B cell (primary cell): Measurements from ENCODE around the gene PPP2R2D. TPM values are rescaled to one million over a fixed set of nuclear protein-coding genes. Genes with fewer than 3 reads are reported as not detected.

ENCODE experiments used
- ATAC-seq: fragments of 200-7000 bp; cut with Tn5 transposase; one replicate; pipeline ENCODE4 v1.10.0; 2021; ENCODE audit warnings: low read depth, mild to moderate bottlenecking, moderate number of reproducible peaks, moderate library complexity
- CTCF ChIA-PET: fragments of 350-600 bp; sonication (Branson Sonifier 250); formaldehyde crosslinking; loops from one replicate; lab custom pipeline; 2021; ENCODE audit warnings: antibody characterized with exemption, inconsistent platforms; lab: Charles Lee
- POLR2A ChIA-PET: fragments of 350-600 bp; sonication (Branson Sonifier 250); formaldehyde crosslinking; loops from one replicate; lab custom pipeline; 2021; ENCODE audit warnings: antibody characterized with exemption; lab: Charles Lee
- DNase-seq: peaks from one replicate; pipeline ENCODE4 v3.0.0; 2013
- H2AFZ ChIP-seq: 2 replicates; pipeline ENCODE4 v1.6.1; 2012; ENCODE audit warnings: mild to moderate bottlenecking, low read depth, low read length; ENCODE audit not compliant: insufficient read depth, poor library complexity, severe bottlenecking
- H3K27ac ChIP-seq, 2 donors: 1 replicate in 1 of 2; 2 replicates in 1 of 2; pipeline ENCODE4 v1.5.1; 2012 to 2013; ENCODE audit warnings: low read length in 2 of 2, mild to moderate bottlenecking in 2 of 2, moderate library complexity in 1 of 2
- H3K27me3 ChIP-seq, 4 experiments: fragments of 200-600 bp in 1 of 4; sonication (generic) in 1 of 4; replicated peaks in 1 of 4; 1 replicate in 2 of 4; 2 replicates in 2 of 4; pipeline versions ENCODE4 v1.6.1 to v1.7.0; 2013 to 2016; ENCODE audit warnings: low read length in 3 of 4, mild to moderate bottlenecking in 2 of 4, mixed read lengths in 1 of 4, moderate library complexity in 1 of 4; ENCODE audit not compliant: insufficient read depth in 4 of 4, control insufficient read depth in 3 of 4; ENCODE audit errors: control extremely low read depth in 1 of 4
- H3K36me3 ChIP-seq, 2 experiments: replicated peaks in 1 of 2; 1 replicate in 1 of 2; 2 replicates in 1 of 2; pipeline versions ENCODE4 v1.6.1 to v1.7.1; 2013; ENCODE audit warnings: low read length in 1 of 2; ENCODE audit not compliant: insufficient read depth in 2 of 2, control insufficient read depth in 1 of 2; ENCODE audit errors: control extremely low read depth in 1 of 2, extremely low read depth in 1 of 2
- H3K4me1 ChIP-seq, 2 donors: fragments of 200-600 bp in 1 of 2; sonication (generic) in 1 of 2; 1 replicate in 1 of 2; 2 replicates in 1 of 2; pipeline versions ENCODE4 v1.5.1 to v1.6.1; 2013 to 2017; ENCODE audit warnings: low read length in 2 of 2; ENCODE audit not compliant: control insufficient read depth in 2 of 2, insufficient read depth in 2 of 2
- H3K4me2 ChIP-seq: replicated peaks from 2 replicates; pipeline ENCODE3; 2012; ENCODE audit warnings: mild to moderate bottlenecking, low read depth, low read length; ENCODE audit not compliant: poor library complexity, severe bottlenecking
- H3K4me3 ChIP-seq, 5 experiments: fragments of 200-600 bp in 1 of 5; sonication (generic) in 1 of 5; 1 replicate in 3 of 5; 2 replicates in 2 of 5; pipeline versions ENCODE4 v1.5.1 to v1.7.0; 2011 to 2016; ENCODE audit warnings: low read length in 4 of 5, mild to moderate bottlenecking in 4 of 5, low read depth in 2 of 5, control low read depth in 1 of 5, moderate library complexity in 1 of 5; ENCODE audit not compliant: insufficient read depth in 1 of 5; ENCODE audit errors: control extremely low read depth in 1 of 5, extremely low read depth in 1 of 5
- H3K79me2 ChIP-seq: fragments of 200-600 bp; sonication (generic); one replicate; pipeline ENCODE4 v1.6.0; 2016; ENCODE audit warnings: low read length; ENCODE audit not compliant: control insufficient read depth, insufficient read depth
- H3K9ac ChIP-seq: fragments of 200-600 bp; sonication (generic); 2 replicates; pipeline ENCODE4 v1.6.1; 2017; ENCODE audit warnings: mild to moderate bottlenecking, low read length, moderate library complexity
- H3K9me3 ChIP-seq, 3 donors: one replicate each; pipeline versions ENCODE4 v1.6.1 to v1.7.1; 2013; ENCODE audit warnings: low read length in 2 of 3; ENCODE audit not compliant: control insufficient read depth in 2 of 3, insufficient read depth in 1 of 3; ENCODE audit errors: control extremely low read depth in 1 of 3
- H4K20me1 ChIP-seq: 2 replicates; pipeline ENCODE4 v1.6.0; 2012; ENCODE audit warnings: mild to moderate bottlenecking, low read length; ENCODE audit not compliant: insufficient read depth, control insufficient read depth, poor library complexity, severe bottlenecking
- H3K27ac Mint-ChIP-seq: one replicate; pipeline ENCODE4 v1.8.0; 2021; ENCODE audit warnings: mixed read lengths
- H3K27me3 Mint-ChIP-seq: one replicate; pipeline ENCODE4 v1.8.0; 2021; ENCODE audit warnings: mixed read lengths
- H3K4me1 Mint-ChIP-seq: one replicate; pipeline ENCODE4 v1.8.0; 2021; ENCODE audit warnings: mixed read lengths
- H3K4me3 Mint-ChIP-seq: one replicate; pipeline ENCODE4 v1.8.0; 2021; ENCODE audit warnings: mixed read lengths
- H3K9me3 Mint-ChIP-seq: one replicate; pipeline ENCODE4 v1.8.0; 2022; ENCODE audit warnings: mixed read lengths; ENCODE audit not compliant: insufficient read depth
- EZH2 ChIP-seq: IDR thresholded peaks from 2 replicates; pipeline ENCODE4 v1.6.1; 2012; ENCODE audit warnings: borderline replicate concordance, low read depth, mild to moderate bottlenecking, moderate library complexity, low read length; ENCODE audit not compliant: insufficient read depth, poor library complexity, severe bottlenecking
- WGBS: methylation state at CpG from one replicate; pipeline ENCODE4 v1.1.5; 2013; ENCODE audit warnings: missing lambda C conversion rate; ENCODE audit not compliant: insufficient coverage; 5-methylcytosine and 5-hydroxymethylcytosine counted together
- intact Hi-C: fragments of 100-400 bp; cut with micrococcal nuclease; formaldehyde crosslinking; loops from one replicate; pipeline ENCODE4 v1.10.0; 2022
- polyA plus RNA-seq: library from polyadenylated mRNA; depleted of rRNA; stranded (reverse); fragments of >200 nt; gene quantifications from 2 replicates; pipeline ENCODE4 v1.2.3, GENCODE V29; 2012
- total RNA-seq, 2 donors: library from RNA; stranded (reverse); fragments of 120-200 nt in 1 of 2; gene quantifications; 1 replicate in 1 of 2; 2 replicates in 1 of 2; pipeline versions ENCODE4 v1.2.3 to v1.2.4, GENCODE V29; 2013 to 2022
- TF ChIP-seq, protein P1 (sequence below): fragments of 200-600 bp; IDR thresholded peaks from one replicate; pipeline ENCODE4 v1.8.0; 2022; ENCODE audit warnings: antibody characterized with exemption, mild to moderate bottlenecking

The PPP2R2D gene
- total and polyA plus RNA-seq, 2 donors (not counting 1 experiment from before 2014, with no cell fraction given) = 25.8 to 45.6 TPM

DNA sequence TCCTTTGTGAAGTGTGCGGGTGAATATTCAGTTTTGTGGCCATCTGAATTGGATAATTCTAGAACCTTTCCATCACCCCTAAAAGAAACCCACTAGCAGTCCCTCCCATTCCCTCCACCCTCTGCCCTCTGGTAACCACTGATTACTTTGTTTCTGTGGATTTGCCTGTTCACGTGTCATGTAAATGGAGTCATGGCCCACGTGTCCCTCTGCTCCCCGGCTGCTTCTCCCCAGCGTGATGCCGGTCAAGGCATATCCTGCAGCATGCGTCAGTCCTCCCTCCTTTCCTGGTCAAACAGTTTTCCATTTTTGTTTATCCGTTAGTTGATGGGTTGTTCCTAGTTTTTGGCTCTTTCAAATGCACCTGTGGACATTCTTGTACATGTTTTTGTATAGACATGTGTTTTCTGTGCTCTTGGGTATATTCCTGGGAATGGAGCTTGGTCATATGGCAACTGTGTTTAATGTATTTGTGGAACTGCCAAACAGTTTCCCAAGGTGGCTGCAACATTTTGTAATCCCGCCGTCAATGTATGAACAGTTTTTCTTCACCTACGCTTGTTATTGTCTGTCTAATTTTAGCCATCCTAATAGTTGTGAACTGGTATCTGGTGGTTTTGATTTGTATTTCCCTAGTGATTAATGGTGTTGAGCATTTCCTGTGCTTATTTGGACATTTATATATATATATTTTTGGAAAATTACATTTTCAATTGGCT is 22.4 kb downstream of the PPP2R2D start:
- Mint-ChIP-seq H3K27ac (no peak overlapping the region), H3K4me1 (peaks cover 65% of the 10 kb centered on the region), H3K27me3 (no peaks in the 10 kb centered on the region), H3K4me3 (no peak overlapping the region), H3K9me3 (peaks cover 4% of the 10 kb centered on the region)
- intact Hi-C loops = no loop called here
- no peak overlapping the region for H3K9ac ChIP-seq
- H3K4me3 ChIP-seq = no peak overlapping the region
- ChIA-PET POLR2A (no interaction called here), CTCF (interaction anchor here (1.2 kb wide), 1 partner anchor 20 kb away, joined by 3 read pairs; no protein-coding TSS in a partner anchor)
- H3K27me3 ChIP-seq = no peaks in the 10 kb centered on the region
- peaks cover 96% of the 10 kb centered on the region for H3K79me2 ChIP-seq
- no peak overlapping the region for H3K27ac ChIP-seq
- H3K4me2 ChIP-seq = no peak overlapping the region
- H2AFZ ChIP-seq = no peak overlapping the region
- 97% methylated on average over 3 of the region's 11 CpGs for WGBS
- no peak for ATAC-seq
- H3K4me1 ChIP-seq = peaks cover 7 to 11% of the 10 kb centered on the region in 2 donors
- TF ChIP-seq EZH2 = no peak
- peaks cover 83% of the 10 kb centered on the region for H4K20me1 ChIP-seq
- DNase-seq = no peak
- peaks cover 0 to 4% of the 10 kb centered on the region in 2 experiments for H3K36me3 ChIP-seq
- H3K9me3 ChIP-seq = peaks cover 0 to 18% (median 10%) of the 10 kb centered on the region in 3 donors

DNA sequence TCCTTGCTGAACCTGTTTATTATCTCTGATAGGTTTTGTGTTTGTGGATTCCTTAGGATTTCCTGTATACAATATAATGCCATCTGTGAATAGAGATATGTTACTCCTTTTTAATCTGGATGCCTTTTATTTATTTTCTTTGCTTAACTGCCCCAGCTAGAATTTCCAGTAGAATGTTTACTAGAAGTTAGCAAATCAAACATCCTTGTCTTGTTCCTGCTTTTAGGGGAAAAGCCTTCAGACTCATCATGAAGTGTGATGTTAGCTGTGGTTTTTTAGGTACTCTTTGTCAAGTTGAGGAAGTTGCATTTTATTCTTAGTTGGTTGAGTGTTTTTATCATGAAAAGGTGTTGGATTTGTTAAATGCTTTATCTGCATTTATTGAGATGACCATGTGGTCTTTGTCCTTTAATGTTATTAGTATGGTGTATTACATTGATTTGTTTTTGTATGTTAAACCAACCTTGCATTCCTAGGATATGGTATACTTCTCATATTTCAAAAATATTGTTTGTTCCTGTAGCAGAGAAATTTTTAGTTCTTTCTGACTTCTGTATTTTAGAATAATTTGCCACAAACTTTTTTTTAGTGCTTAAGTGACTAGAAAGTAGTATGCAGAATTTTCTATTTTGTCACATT is 24.3 kb downstream of the PPP2R2D start:
- TF ChIP-seq, protein P1, sequence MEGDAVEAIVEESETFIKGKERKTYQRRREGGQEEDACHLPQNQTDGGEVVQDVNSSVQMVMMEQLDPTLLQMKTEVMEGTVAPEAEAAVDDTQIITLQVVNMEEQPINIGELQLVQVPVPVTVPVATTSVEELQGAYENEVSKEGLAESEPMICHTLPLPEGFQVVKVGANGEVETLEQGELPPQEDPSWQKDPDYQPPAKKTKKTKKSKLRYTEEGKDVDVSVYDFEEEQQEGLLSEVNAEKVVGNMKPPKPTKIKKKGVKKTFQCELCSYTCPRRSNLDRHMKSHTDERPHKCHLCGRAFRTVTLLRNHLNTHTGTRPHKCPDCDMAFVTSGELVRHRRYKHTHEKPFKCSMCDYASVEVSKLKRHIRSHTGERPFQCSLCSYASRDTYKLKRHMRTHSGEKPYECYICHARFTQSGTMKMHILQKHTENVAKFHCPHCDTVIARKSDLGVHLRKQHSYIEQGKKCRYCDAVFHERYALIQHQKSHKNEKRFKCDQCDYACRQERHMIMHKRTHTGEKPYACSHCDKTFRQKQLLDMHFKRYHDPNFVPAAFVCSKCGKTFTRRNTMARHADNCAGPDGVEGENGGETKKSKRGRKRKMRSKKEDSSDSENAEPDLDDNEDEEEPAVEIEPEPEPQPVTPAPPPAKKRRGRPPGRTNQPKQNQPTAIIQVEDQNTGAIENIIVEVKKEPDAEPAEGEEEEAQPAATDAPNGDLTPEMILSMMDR = no peak
- no peak for TF ChIP-seq EZH2
- no peaks in the 10 kb centered on the region for H3K27me3 Mint-ChIP-seq
- Histone ChIP-seq H4K20me1 (peaks cover 87% of the 10 kb centered on the region), H3K9me3 (peaks cover 0 to 18% (median 10%) of the 10 kb centered on the region in 3 donors), H2AFZ (no peak overlapping the region), H3K79me2 (peaks cover 91% of the 10 kb centered on the region), H3K4me3 (no peak overlapping the region), H3K4me1 (peaks cover 19 to 24% of the 10 kb centered on the region in 2 donors), H3K27me3 (no peaks in the 10 kb centered on the region), H3K4me2 (no peak overlapping the region), H3K27ac (no peak overlapping the region), H3K36me3 (peaks cover 0 to 4% of the 10 kb centered on the region in 2 experiments), H3K9ac (no peak overlapping the region)
- H3K27ac Mint-ChIP-seq = peak overlapping the region; percentile 37
- no peak for ATAC-seq
- H3K4me1 Mint-ChIP-seq = peaks cover 76% of the 10 kb centered on the region
- intact Hi-C loops = no loop called here
- ChIA-PET CTCF (no interaction called here), POLR2A (no interaction called here)
- no peak for DNase-seq
- no peak overlapping the region for H3K4me3 Mint-ChIP-seq
- H3K9me3 Mint-ChIP-seq = peaks cover 4% of the 10 kb centered on the region
